Left lung (tissue), 10 donors: Measurements from ENCODE around the gene CCDC122. TPM values are rescaled to one million over a fixed set of nuclear protein-coding genes. Genes with fewer than 3 reads are reported as not detected.

Source experiments
- ATAC-seq: fragments of 200-7000 bp; cut with Tn5 transposase; one replicate; pipeline ENCODE4 v1.9.1; 2020; ENCODE audit warnings: moderate library complexity
- DNase-seq, 4 donors: peaks; one replicate each; pipeline ENCODE4 v3.0.0-alpha.2; 2013 to 2020
- H3K27ac ChIP-seq, 2 donors: fragments of 200-600 bp; sonication (generic) in 1 of 2; one replicate each; pipeline versions ENCODE4 v1.5.0 to v1.8.0; 2020 to 2021
- H3K27me3 ChIP-seq, 2 donors: fragments of 200-600 bp; sonication (generic) in 1 of 2; one replicate each; pipeline versions ENCODE4 v1.5.0 to v1.8.0; 2020 to 2021
- H3K36me3 ChIP-seq, 2 donors: fragments of 200-600 bp; sonication (generic) in 1 of 2; one replicate each; pipeline versions ENCODE4 v1.5.0 to v1.8.0; 2020 to 2021
- H3K4me1 ChIP-seq, 2 donors: fragments of 200-600 bp; one replicate each; pipeline ENCODE4 v1.8.0; 2021
- H3K4me3 ChIP-seq, 2 donors: fragments of 200-600 bp; sonication (generic) in 1 of 2; one replicate each; pipeline versions ENCODE4 v1.5.0 to v1.8.0; 2020 to 2021; ENCODE audit warnings: mild to moderate bottlenecking in 1 of 2
- H3K9me3 ChIP-seq, 2 donors: fragments of 200-600 bp; sonication (generic) in 1 of 2; one replicate each; pipeline versions ENCODE4 v1.5.0 to v1.8.0; 2020 to 2021
- intact Hi-C, 2 donors: fragments of 100-400 bp; cut with DNase I; formaldehyde crosslinking; loops; one replicate each; pipeline versions ENCODE4 v1.11.2 to v1.14.2; 2022
- polyA plus RNA-seq, 6 donors: library from polyadenylated mRNA; unstranded; fragments of 120-200 nt; gene quantifications; one replicate each; pipeline ENCODE4 v1.2.1, GENCODE V29; 2013; ENCODE audit not compliant: insufficient read length in 6 of 6
- total RNA-seq, 2 donors: library from RNA; stranded (reverse); fragmentation: NEBNext Ultra II Directional; extraction: Animal tissue kit (Norgen Biotek cat#: 25700); gene quantifications; one replicate each; pipeline ENCODE4 v1.2.1, GENCODE V29; 2021
- TF ChIP-seq, protein P1 (sequence below), 2 donors: fragments of 200-600 bp; sonication (generic) in 1 of 2; IDR thresholded peaks; one replicate each; pipeline versions ENCODE4 v1.5.0 to v1.8.0; 2021; ENCODE audit warnings: antibody characterized with exemption in 2 of 2
- donor health status: DM: no; HTN: yes; CAD: no.
- donor health status: DM: no; HTN: no; CAD: no.

The CCDC122 gene
- total and polyA plus RNA-seq, 8 donors: 5.3 to 11.6 (median 7.0) TPM

DNA sequence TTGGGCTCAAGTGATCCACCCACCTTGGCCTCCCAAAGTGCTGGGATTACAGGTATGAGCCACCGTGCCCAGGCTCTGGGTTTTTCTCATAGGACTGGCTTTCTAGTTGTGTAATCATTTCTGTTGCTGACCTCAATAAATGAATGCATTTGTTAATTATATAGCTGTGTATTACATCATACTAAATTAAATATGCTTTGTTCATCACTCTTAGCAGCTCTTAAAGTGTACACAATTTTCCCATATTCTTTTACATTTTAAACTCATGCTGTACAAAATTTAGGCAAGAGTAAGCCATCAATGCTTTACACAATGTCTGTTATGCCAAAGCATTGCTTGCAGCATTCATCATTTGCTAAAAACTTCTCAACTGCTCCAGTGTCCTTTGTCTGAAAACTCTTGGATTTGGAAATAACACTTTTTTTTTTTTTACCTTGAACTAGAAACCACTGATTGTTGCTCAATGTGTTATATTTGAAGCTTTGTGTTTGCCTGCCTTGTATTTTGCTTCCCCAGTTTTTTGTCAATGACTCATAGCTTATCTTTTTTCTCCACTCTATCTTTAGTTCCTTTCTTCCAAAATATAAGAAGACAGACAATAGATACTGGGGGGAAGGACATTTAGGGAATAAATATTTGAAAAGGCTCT, 31.4 kb downstream of the CCDC122 start:
- H3K36me3 ChIP-seq: peaks cover 0 to 32% of the 10 kb centered on the region in 2 donors
- ATAC-seq: no peak
- peaks cover 0 to 14% of the 10 kb centered on the region in 2 donors for H3K4me1 ChIP-seq
- DNase-seq: no peak
- H3K27me3 ChIP-seq: no peaks in the 10 kb centered on the region
- intact Hi-C loops: no loop called here
- TF ChIP-seq, protein P1, sequence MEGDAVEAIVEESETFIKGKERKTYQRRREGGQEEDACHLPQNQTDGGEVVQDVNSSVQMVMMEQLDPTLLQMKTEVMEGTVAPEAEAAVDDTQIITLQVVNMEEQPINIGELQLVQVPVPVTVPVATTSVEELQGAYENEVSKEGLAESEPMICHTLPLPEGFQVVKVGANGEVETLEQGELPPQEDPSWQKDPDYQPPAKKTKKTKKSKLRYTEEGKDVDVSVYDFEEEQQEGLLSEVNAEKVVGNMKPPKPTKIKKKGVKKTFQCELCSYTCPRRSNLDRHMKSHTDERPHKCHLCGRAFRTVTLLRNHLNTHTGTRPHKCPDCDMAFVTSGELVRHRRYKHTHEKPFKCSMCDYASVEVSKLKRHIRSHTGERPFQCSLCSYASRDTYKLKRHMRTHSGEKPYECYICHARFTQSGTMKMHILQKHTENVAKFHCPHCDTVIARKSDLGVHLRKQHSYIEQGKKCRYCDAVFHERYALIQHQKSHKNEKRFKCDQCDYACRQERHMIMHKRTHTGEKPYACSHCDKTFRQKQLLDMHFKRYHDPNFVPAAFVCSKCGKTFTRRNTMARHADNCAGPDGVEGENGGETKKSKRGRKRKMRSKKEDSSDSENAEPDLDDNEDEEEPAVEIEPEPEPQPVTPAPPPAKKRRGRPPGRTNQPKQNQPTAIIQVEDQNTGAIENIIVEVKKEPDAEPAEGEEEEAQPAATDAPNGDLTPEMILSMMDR (IDR thresholded peaks at IDR 0.05): no peak
- no peak overlapping the region for H3K4me3 ChIP-seq
- peaks cover 0 to 34% of the 10 kb centered on the region in 2 donors for H3K9me3 ChIP-seq
- no peak overlapping the region for H3K27ac ChIP-seq

DNA sequence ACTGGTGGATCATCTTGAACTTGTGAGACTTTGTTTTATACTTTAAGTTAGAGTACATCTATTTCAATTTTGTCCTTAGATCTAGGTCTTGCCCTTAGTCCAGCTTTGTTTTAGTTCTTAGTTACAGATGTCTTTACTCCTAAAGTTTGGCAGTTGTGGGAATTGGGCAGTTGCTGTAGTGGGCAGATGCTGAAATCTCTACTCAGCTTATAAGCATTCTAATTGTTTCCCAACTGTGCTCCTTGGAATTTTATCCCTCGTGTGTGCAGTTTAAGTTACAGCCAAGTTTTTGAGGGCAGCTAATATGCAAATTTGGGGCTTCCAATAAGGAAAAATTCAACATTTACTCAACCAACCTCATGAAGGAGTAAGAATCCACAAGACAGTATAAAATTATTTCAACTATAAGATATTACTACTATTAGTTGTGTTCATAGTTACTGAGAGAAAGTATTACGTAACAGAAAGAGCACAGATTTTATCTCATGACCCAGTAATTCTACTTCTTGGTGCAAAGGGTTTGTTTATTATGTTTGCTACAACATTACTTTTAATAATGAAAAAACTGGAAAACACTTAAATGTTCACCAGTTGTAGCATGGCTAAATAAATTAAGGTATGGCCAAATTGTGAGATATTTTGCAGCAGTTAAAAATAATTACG, 32.9 kb downstream of the CCDC122 start:
- ATAC-seq (no peak), DNase-seq (no peak)
- Histone ChIP-seq H3K9me3 (peaks cover 0 to 19% of the 10 kb centered on the region in 2 donors), H3K4me1 (peaks cover 0 to 14% of the 10 kb centered on the region in 2 donors), H3K36me3 (peaks cover 0 to 22% of the 10 kb centered on the region in 2 donors), H3K4me3 (no peak overlapping the region), H3K27ac (no peak overlapping the region), H3K27me3 (no peaks in the 10 kb centered on the region)
- TF ChIP-seq, protein P1 (IDR thresholded peaks at IDR 0.05): no peak
- intact Hi-C loops: no loop called here

DNA sequence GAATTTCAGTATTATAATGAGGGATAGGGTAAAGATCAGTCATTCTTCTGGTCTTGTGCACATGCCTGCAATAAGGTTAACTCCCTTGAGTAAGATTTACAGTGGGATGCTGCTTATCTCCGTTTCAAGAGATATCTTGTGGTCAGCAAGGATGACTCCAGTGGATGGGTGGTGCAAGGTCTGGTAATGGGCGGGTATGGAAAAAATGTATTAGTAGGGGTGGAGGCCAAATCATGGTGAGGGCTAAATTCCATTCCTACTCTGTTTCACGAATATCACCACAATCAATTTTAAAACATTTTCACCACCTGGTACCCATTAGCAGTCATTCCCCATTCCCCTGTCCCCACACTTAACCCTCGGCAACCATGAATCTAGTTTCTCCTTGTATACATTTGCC, 40.6 kb downstream of the CCDC122 start:
- Histone ChIP-seq H3K27me3 (no peaks in the 10 kb centered on the region), H3K4me3 (no peak overlapping the region), H3K9me3 (peaks cover 0 to 6% of the 10 kb centered on the region in 2 donors), H3K4me1 (no peaks in the 10 kb centered on the region), H3K27ac (no peak overlapping the region), H3K36me3 (no peaks in the 10 kb centered on the region)
- TF ChIP-seq, protein P1 (IDR thresholded peaks at IDR 0.05): no peak
- ATAC-seq (no peak), DNase-seq (no peak)
- intact Hi-C loops: no loop called here

DNA sequence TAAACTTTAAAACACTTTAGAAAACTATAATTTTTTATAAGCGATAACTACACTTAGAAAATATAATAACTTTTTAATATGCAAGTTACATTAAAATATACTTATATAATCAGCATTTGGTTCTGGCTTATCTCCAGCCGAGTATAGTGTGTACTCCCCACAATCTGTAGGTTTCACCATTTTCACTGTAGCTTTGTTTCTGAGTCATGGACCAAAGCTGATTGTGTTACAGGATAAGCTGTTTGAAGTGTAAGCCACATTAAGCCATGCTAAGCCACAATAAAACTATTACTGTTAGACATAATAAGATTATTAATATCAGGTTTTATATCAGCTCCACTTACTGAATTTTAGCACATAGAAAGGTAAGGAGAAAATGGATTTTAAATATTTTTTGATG, 43.8 kb downstream of the CCDC122 start:
- TF ChIP-seq, protein P1 (IDR thresholded peaks at IDR 0.05): no peak
- no peak for DNase-seq
- intact Hi-C loops: no loop called here
- Histone ChIP-seq H3K4me1 (peaks cover 0 to 3% of the 10 kb centered on the region in 2 donors), H3K27me3 (no peaks in the 10 kb centered on the region), H3K4me3 (no peak overlapping the region), H3K27ac (no peak overlapping the region), H3K9me3 (no peaks in the 10 kb centered on the region), H3K36me3 (no peaks in the 10 kb centered on the region)
- no peak for ATAC-seq

DNA sequence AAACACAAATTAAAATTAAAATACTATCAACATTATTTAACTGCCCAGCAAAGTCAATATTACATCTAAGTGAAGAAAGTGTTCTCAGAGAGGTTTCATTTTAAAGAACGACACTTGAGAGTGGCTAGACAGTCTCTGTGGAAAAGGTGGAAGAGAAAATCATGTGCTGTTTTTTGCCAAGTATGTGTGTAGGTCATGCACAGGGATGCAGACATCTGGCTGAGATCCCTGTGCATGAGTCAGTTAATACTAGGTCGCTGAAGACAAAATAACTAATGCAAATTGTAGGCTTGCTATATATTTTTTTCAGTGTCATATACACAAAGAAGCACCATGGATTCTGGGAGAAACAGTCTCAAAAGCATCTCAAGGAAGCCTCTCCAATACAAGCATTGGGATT, 48.5 kb downstream of the CCDC122 start:
- ATAC-seq (peak; percentile 17), DNase-seq (no peak)
- Histone ChIP-seq H3K36me3 (no peaks in the 10 kb centered on the region), H3K4me1 (peaks cover 0 to 6% of the 10 kb centered on the region in 2 donors), H3K4me3 (no peak overlapping the region), H3K9me3 (no peaks in the 10 kb centered on the region), H3K27ac (peak overlapping the region in 1 of 2 donors; percentile 34), H3K27me3 (no peaks in the 10 kb centered on the region)
- TF ChIP-seq, protein P1 (IDR thresholded peaks at IDR 0.05): no peak
- intact Hi-C loops: no loop called here
